ENCODE data around the gene MCC.
A peak's percentile ranks its signal among the peaks of the same experiment; 100 is the strongest.

MCC gene

GRCh38 chr5:113020461-113021273 lies 467.6 kb downstream of the MCC start:
- DNase-seq, result no peak

- no peak for DNase-seq
Observed at GRCh38 chr5:113017881-113018635, 470.2 kb downstream of the MCC start.

- DNase-seq, result no peak
Observed at GRCh38 chr5:113005454-113005853, 482.8 kb downstream of the MCC start.

- DNase-seq, result no peak
Observed at GRCh38 chr5:113003763-113004162, 484.5 kb downstream of the MCC start.

GRCh38 chr5:113002423-113002822 lies 485.8 kb downstream of the MCC start:
- no peak for DNase-seq

- DNase-seq, result no peak
Observed at GRCh38 chr5:113000466-113000865, 487.8 kb downstream of the MCC start.

- DNase-seq, result no peak
Observed at GRCh38 chr5:112998296-112998695, 490.0 kb downstream of the MCC start.

- no peak for DNase-seq
Observed at GRCh38 chr5:112996830-112997374, 491.4 kb downstream of the MCC start.

- peak; percentile 67 to 73 for DNase-seq
Observed at GRCh38 chr5:112995764-112996618, 492.3 kb downstream of the MCC start.

GRCh38 chr5:112986224-112986623 lies 502.0 kb downstream of the MCC start:
- DNase-seq, result no peak

GRCh38 chr5:112983363-112983762 lies 504.9 kb downstream of the MCC start:
- no peak for DNase-seq

- no peak for DNase-seq
Observed at GRCh38 chr5:112979723-112980122, 508.5 kb downstream of the MCC start.

GRCh38 chr5:112978836-112979235 lies 509.4 kb downstream of the MCC start:
- DNase-seq, result no peak

GRCh38 chr5:112977440-112977861 lies 510.8 kb downstream of the MCC start:
- DNase-seq, result no peak

GRCh38 chr5:112976432-112977309 lies 511.6 kb downstream of the MCC start, which contains the start of gene DCP2:
Gene DCP2 (plus strand): TSS chr5:112976798. CDS start chr5:112976934, 136 bp downstream.
- peak; percentile 99 for DNase-seq

- no peak for DNase-seq
Observed at GRCh38 chr5:112975721-112976431, 512.4 kb downstream of the MCC start.

- no peak for DNase-seq
Observed at GRCh38 chr5:112974901-112975300, 513.4 kb downstream of the MCC start.

- DNase-seq, result no peak
Observed at GRCh38 chr5:112973904-112974303, 514.3 kb downstream of the MCC start.

GRCh38 chr5:112973036-112973435 lies 515.2 kb downstream of the MCC start:
- no peak for DNase-seq

Measured in inflammatory macrophage (primary cell).